ENCODE results near the gene RAB30. TPM values are rescaled to one million over a fixed set of nuclear protein-coding genes. Genes with fewer than 3 reads are reported as not detected.

The RAB30 gene
- total RNA-seq, 1 experiment from 2014 or later = 6.2 TPM

- peaks cover 30% of the 10 kb centered on the region for H3K4me1 Mint-ChIP-seq
- ChIA-PET CTCF (interaction anchor here (1.3 kb wide), 1 partner anchor 94 kb away, joined by 3 read pairs; no protein-coding TSS in a partner anchor), POLR2A (no interaction called here)
- no peak for ATAC-seq
- no peak for DNase-seq (ENCODE audit: low spot score)
- no peak overlapping the region for H3K4me3 Mint-ChIP-seq
- TF ChIP-seq PREB (CRISPR knock-in tag; IDR thresholded peaks at IDR 0.05; ENCODE audit: borderline replicate concordance) (no peak), OVOL2 (CRISPR knock-in tag; IDR thresholded peaks at IDR 0.05; ENCODE audit: borderline replicate concordance) (no peak), GTF2I (CRISPR knock-in tag; conservative IDR thresholded peaks at IDR 0.05) (no peak), MYBL2 (CRISPR knock-in tag; IDR thresholded peaks at IDR 0.05) (no peak), NR2C2 (CRISPR knock-in tag; IDR thresholded peaks at IDR 0.05) (no peak), TP53 (CRISPR knock-in tag; IDR thresholded peaks at IDR 0.05) (no peak), FOXJ3 (CRISPR knock-in tag; IDR thresholded peaks at IDR 0.05; ENCODE audit: borderline replicate concordance) (no peak), RORB (CRISPR knock-in tag; IDR thresholded peaks at IDR 0.05) (no peak), ZNF219 (CRISPR knock-in tag; IDR thresholded peaks at IDR 0.05; ENCODE audit: borderline replicate concordance) (no peak)
- TF ChIP-seq, protein P1, sequence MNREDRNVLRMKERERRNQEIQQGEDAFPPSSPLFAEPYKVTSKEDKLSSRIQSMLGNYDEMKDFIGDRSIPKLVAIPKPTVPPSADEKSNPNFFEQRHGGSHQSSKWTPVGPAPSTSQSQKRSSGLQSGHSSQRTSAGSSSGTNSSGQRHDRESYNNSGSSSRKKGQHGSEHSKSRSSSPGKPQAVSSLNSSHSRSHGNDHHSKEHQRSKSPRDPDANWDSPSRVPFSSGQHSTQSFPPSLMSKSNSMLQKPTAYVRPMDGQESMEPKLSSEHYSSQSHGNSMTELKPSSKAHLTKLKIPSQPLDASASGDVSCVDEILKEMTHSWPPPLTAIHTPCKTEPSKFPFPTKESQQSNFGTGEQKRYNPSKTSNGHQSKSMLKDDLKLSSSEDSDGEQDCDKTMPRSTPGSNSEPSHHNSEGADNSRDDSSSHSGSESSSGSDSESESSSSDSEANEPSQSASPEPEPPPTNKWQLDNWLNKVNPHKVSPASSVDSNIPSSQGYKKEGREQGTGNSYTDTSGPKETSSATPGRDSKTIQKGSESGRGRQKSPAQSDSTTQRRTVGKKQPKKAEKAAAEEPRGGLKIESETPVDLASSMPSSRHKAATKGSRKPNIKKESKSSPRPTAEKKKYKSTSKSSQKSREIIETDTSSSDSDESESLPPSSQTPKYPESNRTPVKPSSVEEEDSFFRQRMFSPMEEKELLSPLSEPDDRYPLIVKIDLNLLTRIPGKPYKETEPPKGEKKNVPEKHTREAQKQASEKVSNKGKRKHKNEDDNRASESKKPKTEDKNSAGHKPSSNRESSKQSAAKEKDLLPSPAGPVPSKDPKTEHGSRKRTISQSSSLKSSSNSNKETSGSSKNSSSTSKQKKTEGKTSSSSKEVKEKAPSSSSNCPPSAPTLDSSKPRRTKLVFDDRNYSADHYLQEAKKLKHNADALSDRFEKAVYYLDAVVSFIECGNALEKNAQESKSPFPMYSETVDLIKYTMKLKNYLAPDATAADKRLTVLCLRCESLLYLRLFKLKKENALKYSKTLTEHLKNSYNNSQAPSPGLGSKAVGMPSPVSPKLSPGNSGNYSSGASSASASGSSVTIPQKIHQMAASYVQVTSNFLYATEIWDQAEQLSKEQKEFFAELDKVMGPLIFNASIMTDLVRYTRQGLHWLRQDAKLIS (CRISPR knock-in tag; IDR thresholded peaks at IDR 0.05; ENCODE audit: borderline replicate concordance) = no peak
- TF ChIP-seq, protein P2, sequence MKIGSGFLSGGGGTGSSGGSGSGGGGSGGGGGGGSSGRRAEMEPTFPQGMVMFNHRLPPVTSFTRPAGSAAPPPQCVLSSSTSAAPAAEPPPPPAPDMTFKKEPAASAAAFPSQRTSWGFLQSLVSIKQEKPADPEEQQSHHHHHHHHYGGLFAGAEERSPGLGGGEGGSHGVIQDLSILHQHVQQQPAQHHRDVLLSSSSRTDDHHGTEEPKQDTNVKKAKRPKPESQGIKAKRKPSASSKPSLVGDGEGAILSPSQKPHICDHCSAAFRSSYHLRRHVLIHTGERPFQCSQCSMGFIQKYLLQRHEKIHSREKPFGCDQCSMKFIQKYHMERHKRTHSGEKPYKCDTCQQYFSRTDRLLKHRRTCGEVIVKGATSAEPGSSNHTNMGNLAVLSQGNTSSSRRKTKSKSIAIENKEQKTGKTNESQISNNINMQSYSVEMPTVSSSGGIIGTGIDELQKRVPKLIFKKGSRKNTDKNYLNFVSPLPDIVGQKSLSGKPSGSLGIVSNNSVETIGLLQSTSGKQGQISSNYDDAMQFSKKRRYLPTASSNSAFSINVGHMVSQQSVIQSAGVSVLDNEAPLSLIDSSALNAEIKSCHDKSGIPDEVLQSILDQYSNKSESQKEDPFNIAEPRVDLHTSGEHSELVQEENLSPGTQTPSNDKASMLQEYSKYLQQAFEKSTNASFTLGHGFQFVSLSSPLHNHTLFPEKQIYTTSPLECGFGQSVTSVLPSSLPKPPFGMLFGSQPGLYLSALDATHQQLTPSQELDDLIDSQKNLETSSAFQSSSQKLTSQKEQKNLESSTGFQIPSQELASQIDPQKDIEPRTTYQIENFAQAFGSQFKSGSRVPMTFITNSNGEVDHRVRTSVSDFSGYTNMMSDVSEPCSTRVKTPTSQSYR (CRISPR knock-in tag; IDR thresholded peaks at IDR 0.05) = no peak
- TF ChIP-seq, protein P3, sequence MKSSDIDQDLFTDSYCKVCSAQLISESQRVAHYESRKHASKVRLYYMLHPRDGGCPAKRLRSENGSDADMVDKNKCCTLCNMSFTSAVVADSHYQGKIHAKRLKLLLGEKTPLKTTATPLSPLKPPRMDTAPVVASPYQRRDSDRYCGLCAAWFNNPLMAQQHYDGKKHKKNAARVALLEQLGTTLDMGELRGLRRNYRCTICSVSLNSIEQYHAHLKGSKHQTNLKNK (CRISPR knock-in tag; IDR thresholded peaks at IDR 0.05) = no peak
- no peaks in the 10 kb centered on the region for H3K9me3 Mint-ChIP-seq
- H3K36me3 Mint-ChIP-seq = no peaks in the 10 kb centered on the region
- H3K27ac Mint-ChIP-seq = peak overlapping the region; percentile 64; the same call in 1 of the 2 replicates
- no peaks in the 10 kb centered on the region; the same call in 1 of the 2 replicates for H3K27me3 Mint-ChIP-seq (ENCODE audit: low read depth)
These were observed 50.5 kb downstream of the RAB30 start for GRCh38 chr11:83020942-83021779.

- Mint-ChIP-seq H3K4me1 (peaks cover 24% of the 10 kb centered on the region), H3K9me3 (no peaks in the 10 kb centered on the region), H3K4me3 (no peak overlapping the region), H3K27me3 (ENCODE audit: low read depth) (no peaks in the 10 kb centered on the region; the same call in 1 of the 2 replicates), H3K36me3 (no peaks in the 10 kb centered on the region), H3K27ac (no peak overlapping the region; the same call in 1 of the 2 replicates)
- ChIA-PET CTCF (interaction anchor here (0.6 to 1.3 kb wide), 2 partner anchors 93 to 1861 kb away, joined by 3 read pairs; no protein-coding TSS in a partner anchor), POLR2A (interaction anchor here (0.7 to 0.9 kb wide), 2 partner anchors 14 to 136 kb away, joined by 3 read pairs; no protein-coding TSS in a partner anchor)
- peak; percentile 65 for ATAC-seq
- DNase-seq (ENCODE audit: low spot score) = no peak
- TF ChIP-seq TEAD4 (CRISPR knock-in tag; IDR thresholded peaks at IDR 0.05) (no peak), EMX1 (CRISPR knock-in tag; IDR thresholded peaks at IDR 0.05) (no peak), ZNF263 (CRISPR knock-in tag; IDR thresholded peaks at IDR 0.05; ENCODE audit: low read depth) (no peak), CDX4 (CRISPR knock-in tag; IDR thresholded peaks at IDR 0.05; ENCODE audit: borderline replicate concordance) (no peak), HMGXB4 (CRISPR knock-in tag; IDR thresholded peaks at IDR 0.05) (no peak), E2F1 (CRISPR knock-in tag; IDR thresholded peaks at IDR 0.05) (no peak), ELF4 (CRISPR knock-in tag; IDR thresholded peaks at IDR 0.05; ENCODE audit: low read depth) (no peak), ZNF317 (CRISPR knock-in tag; IDR thresholded peaks at IDR 0.05; ENCODE audit: borderline replicate concordance, low read depth) (no peak), RELA (CRISPR knock-in tag; IDR thresholded peaks at IDR 0.05; ENCODE audit: borderline replicate concordance) (no peak)
These were observed 51.7 kb downstream of the RAB30 start for GRCh38 chr11:83019888-83020579.

All from WTC11 (cell line).